PFSK-1 (cell line): Measurements from ENCODE around the gene RPS19BP1.

Experiments
- POLR2AphosphoS5 ChIP-seq: IDR thresholded peaks from 2 replicates; pipeline ENCODE4 v1.6.1; 2012; ENCODE audit warnings: low read depth, mild to moderate bottlenecking, control low read depth, low read length, moderate library complexity
- REST ChIP-seq, 2 experiments: IDR thresholded peaks; 2 replicates each; pipeline versions ENCODE4 v1.6.1 to v1.8.0; 2011 to 2012; ENCODE audit warnings: low read depth in 2 of 2, low read length in 2 of 2, control low read depth in 1 of 2, inconsistent platforms in 1 of 2, mild to moderate bottlenecking in 1 of 2, moderate library complexity in 1 of 2; ENCODE audit not compliant: insufficient read depth in 1 of 2

- no peak for TF ChIP-seq POLR2AphosphoS5
- TF ChIP-seq REST (IDR thresholded peaks at IDR 0.05; ENCODE audit: insufficient read depth in 1 of 2, low read depth in 2 of 2, low read length in 2 of 2), result no peak
Observed at GRCh38 chr22:39577366-39577765, 44.8 kb upstream of the RPS19BP1 start.
